Right atrium auricular region (tissue), 2 donors: Measurements from ENCODE around the gene PPP1R12C. TPM values are rescaled to one million over a fixed set of nuclear protein-coding genes. Genes with fewer than 3 reads are reported as not detected.

Source experiments
- DNase-seq: peaks from one replicate; pipeline ENCODE4 v3.0.0-alpha.2; 2019; ENCODE audit warnings: low spot score
- H3K27ac ChIP-seq, 2 donors: fragments of 200-600 bp; sonication (generic); 1 replicate in 1 of 2; 2 replicates in 1 of 2; pipeline ENCODE4 v1.5.1; 2016 to 2019
- H3K27me3 ChIP-seq, 2 donors: fragments of 200-600 bp; sonication (generic); one replicate each; pipeline versions ENCODE4 v1.5.1 to v1.6.0; 2017 to 2019
- H3K36me3 ChIP-seq: fragments of 200-600 bp; sonication (generic); one replicate; pipeline ENCODE4 v1.5.1; 2016
- H3K4me1 ChIP-seq, 2 donors: fragments of 200-600 bp; sonication (generic); one replicate each; pipeline versions ENCODE4 v1.5.1 to v1.6.0; 2017 to 2019
- H3K4me3 ChIP-seq, 2 donors: fragments of 200-600 bp; sonication (generic); 1 replicate in 1 of 2; 2 replicates in 1 of 2; pipeline ENCODE4 v1.5.1; 2017 to 2019; ENCODE audit warnings: mild to moderate bottlenecking in 1 of 2, moderate library complexity in 1 of 2
- H3K9me3 ChIP-seq, 2 donors: fragments of 200-600 bp; sonication (generic); one replicate each; pipeline ENCODE4 v1.5.1; 2019
- total RNA-seq, 2 donors: library from RNA; depleted of rRNA; stranded (reverse); fragments of >200 nt; gene quantifications; one replicate each; pipeline ENCODE4 v1.1.0, GENCODE V29; 2016
- TF ChIP-seq, protein P1 (sequence below), 2 donors: fragments of 200-600 bp; sonication (generic); IDR thresholded peaks; one replicate each; pipeline ENCODE4 v1.5.1; 2019; ENCODE audit warnings: antibody characterized with exemption in 2 of 2

PPP1R12C gene
- total RNA-seq, 2 donors from 2014 or later, result 98.9 to 205 TPM

- H3K27me3 ChIP-seq, result no peaks in the 10 kb centered on the region
- H3K27ac ChIP-seq, result no peak overlapping the region
- DNase-seq, result no peak
- no peak overlapping the region for H3K4me3 ChIP-seq
- TF ChIP-seq, protein P1, sequence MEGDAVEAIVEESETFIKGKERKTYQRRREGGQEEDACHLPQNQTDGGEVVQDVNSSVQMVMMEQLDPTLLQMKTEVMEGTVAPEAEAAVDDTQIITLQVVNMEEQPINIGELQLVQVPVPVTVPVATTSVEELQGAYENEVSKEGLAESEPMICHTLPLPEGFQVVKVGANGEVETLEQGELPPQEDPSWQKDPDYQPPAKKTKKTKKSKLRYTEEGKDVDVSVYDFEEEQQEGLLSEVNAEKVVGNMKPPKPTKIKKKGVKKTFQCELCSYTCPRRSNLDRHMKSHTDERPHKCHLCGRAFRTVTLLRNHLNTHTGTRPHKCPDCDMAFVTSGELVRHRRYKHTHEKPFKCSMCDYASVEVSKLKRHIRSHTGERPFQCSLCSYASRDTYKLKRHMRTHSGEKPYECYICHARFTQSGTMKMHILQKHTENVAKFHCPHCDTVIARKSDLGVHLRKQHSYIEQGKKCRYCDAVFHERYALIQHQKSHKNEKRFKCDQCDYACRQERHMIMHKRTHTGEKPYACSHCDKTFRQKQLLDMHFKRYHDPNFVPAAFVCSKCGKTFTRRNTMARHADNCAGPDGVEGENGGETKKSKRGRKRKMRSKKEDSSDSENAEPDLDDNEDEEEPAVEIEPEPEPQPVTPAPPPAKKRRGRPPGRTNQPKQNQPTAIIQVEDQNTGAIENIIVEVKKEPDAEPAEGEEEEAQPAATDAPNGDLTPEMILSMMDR (IDR thresholded peaks at IDR 0.05), result no peak
- peaks cover 0 to 2% of the 10 kb centered on the region in 2 donors for H3K4me1 ChIP-seq
- peaks cover 73% of the 10 kb centered on the region for H3K36me3 ChIP-seq
- H3K9me3 ChIP-seq, result no peaks in the 10 kb centered on the region
These were observed 60.6 kb downstream of the PPP1R12C start for GRCh38 chr19:55056827-55057226.

GRCh38 chr19:55053735-55054134 is 63.7 kb downstream of the PPP1R12C start:
- TF ChIP-seq, protein P1 (IDR thresholded peaks at IDR 0.05), result no peak
- no peak for DNase-seq
- no peaks in the 10 kb centered on the region for H3K27me3 ChIP-seq
- peaks cover 86% of the 10 kb centered on the region for H3K36me3 ChIP-seq
- H3K27ac ChIP-seq, result no peak overlapping the region
- H3K4me1 ChIP-seq, result no peaks in the 10 kb centered on the region
- H3K4me3 ChIP-seq, result no peak overlapping the region
- H3K9me3 ChIP-seq, result no peaks in the 10 kb centered on the region

GRCh38 chr19:55050749-55051532 is 66.5 kb downstream of the PPP1R12C start:
- TF ChIP-seq, protein P1 (IDR thresholded peaks at IDR 0.05), result no peak
- H3K4me3 ChIP-seq, result no peak overlapping the region
- H3K27ac ChIP-seq, result no peak overlapping the region
- H3K36me3 ChIP-seq, result peaks cover 86% of the 10 kb centered on the region
- H3K9me3 ChIP-seq, result no peaks in the 10 kb centered on the region
- H3K4me1 ChIP-seq, result no peaks in the 10 kb centered on the region
- H3K27me3 ChIP-seq, result no peaks in the 10 kb centered on the region
- no peak for DNase-seq

- Histone ChIP-seq H3K9me3 (no peaks in the 10 kb centered on the region), H3K4me3 (no peak overlapping the region), H3K27me3 (no peaks in the 10 kb centered on the region), H3K27ac (no peak overlapping the region), H3K36me3 (peaks cover 82% of the 10 kb centered on the region), H3K4me1 (no peaks in the 10 kb centered on the region)
- TF ChIP-seq, protein P1 (IDR thresholded peaks at IDR 0.05), result no peak
- DNase-seq, result no peak
These were observed 69.0 kb downstream of the PPP1R12C start for GRCh38 chr19:55048446-55048845.

- Histone ChIP-seq H3K27ac (no peak overlapping the region), H3K36me3 (peaks cover 81% of the 10 kb centered on the region), H3K27me3 (no peaks in the 10 kb centered on the region), H3K4me1 (no peaks in the 10 kb centered on the region), H3K9me3 (no peaks in the 10 kb centered on the region), H3K4me3 (no peak overlapping the region)
- DNase-seq, result no peak
- TF ChIP-seq, protein P1 (IDR thresholded peaks at IDR 0.05), result no peak
These were observed 69.5 kb downstream of the PPP1R12C start for GRCh38 chr19:55047951-55048350.
